ENCODE data around the gene SEC23IP. TPM values are rescaled to one million over a fixed set of nuclear protein-coding genes. Genes with fewer than 3 reads are reported as not detected.
"Not testable (repeated sequence)": the region's sequence is repeated elsewhere in the genome, so short reads cannot be mapped to it uniquely, and the experiment has no call there.

The SEC23IP gene
- polyA plus RNA-seq, 1 donor: 41.9 TPM

DNA sequence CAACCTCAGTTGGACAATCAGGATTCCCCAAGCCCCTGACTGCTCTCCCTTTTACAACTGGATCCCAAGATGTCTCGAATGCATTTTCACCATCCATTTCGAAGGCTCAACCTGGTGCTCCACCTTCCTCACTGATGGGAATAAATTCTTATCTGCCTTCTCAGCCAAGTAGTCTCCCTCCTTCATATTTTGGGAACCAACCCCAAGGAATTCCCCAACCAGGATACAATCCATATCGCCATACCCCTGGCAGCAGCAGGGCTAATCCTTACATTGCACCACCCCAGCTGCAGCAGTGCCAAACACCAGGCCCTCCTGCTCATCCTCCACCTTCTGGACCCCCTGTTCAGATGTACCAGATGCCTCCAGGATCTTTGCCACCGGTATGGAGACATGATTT lies 6.0 kb downstream of the SEC23IP start:
- Histone ChIP-seq H3K27ac (ENCODE audit: low read length) (no peak overlapping the region), H3K9me3 (ENCODE audit: control insufficient read depth, low read depth, low read length) (no peaks in the 10 kb centered on the region), H3K4me3 (ENCODE audit: low read length) (no peak overlapping the region), H3K36me3 (ENCODE audit: control insufficient read depth, insufficient read depth, low read length) (peaks cover 24% of the 10 kb centered on the region), H3K4me1 (ENCODE audit: control insufficient read depth, insufficient read depth, low read length) (peaks cover 19% of the 10 kb centered on the region), H3K27me3 (ENCODE audit: control insufficient read depth, insufficient read depth, low read length) (no peaks in the 10 kb centered on the region)
- WGBS (ENCODE audit: insufficient coverage, low lambda C conversion rate): no CpG with 5 or more reads among the region's 4 CpGs
- no peak for DNase-seq

DNA sequence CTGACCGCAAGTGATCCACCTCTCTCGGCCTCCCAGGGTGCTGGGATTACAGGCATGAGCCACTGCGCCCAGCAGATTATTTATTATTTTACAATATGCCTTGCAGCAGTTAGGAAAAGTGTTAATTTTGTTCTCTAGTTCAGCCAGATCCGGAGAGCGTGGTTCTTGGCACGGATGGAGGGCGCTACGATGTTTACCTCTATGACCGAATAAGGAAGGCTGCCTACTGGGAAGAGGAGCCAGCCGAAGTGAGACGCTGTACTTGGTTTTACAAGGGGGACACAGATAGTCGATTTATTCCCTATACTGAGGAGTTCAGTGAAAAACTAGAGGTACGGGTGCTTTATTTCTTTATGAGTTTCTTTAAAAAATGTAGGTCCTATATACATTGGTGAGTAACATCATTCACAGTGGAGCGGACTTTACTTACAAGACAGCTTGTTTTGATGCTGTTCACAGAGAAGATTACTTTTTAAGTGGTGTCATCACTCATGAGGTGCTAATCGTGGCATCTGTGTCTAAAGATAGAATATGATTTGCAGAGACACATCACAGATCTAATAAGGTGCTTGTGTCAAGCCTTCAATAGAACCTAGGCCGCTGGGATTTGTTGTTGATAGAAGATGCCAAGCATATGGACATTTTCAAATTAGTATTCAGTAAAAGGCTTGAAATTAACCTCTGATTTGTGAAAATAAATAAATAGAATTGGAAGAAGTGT lies 11.6 kb downstream of the SEC23IP start:
- H3K4me1 ChIP-seq (ENCODE audit: control insufficient read depth, insufficient read depth, low read length): no peaks in the 10 kb centered on the region
- no peak overlapping the region for H3K27ac ChIP-seq (ENCODE audit: low read length)
- peaks cover 52% of the 10 kb centered on the region for H3K36me3 ChIP-seq (ENCODE audit: control insufficient read depth, insufficient read depth, low read length)
- no peaks in the 10 kb centered on the region for H3K9me3 ChIP-seq (ENCODE audit: control insufficient read depth, low read depth, low read length)
- no peak for DNase-seq
- H3K4me3 ChIP-seq (ENCODE audit: low read length): no peak overlapping the region
- no peaks in the 10 kb centered on the region for H3K27me3 ChIP-seq (ENCODE audit: control insufficient read depth, insufficient read depth, low read length)
- WGBS (ENCODE audit: insufficient coverage, low lambda C conversion rate): 93% methylated on average over 5 of the region's 16 CpGs

- no CpG with 5 or more reads among the region's 7 CpGs for WGBS (ENCODE audit: insufficient coverage, low lambda C conversion rate)
- H3K27ac ChIP-seq (ENCODE audit: low read length): not testable (repeated sequence)
Observed at GRCh38 chr10:119907695-119908094, 15.2 kb downstream of the SEC23IP start.

GRCh38 chr10:119908166-119908565 lies 15.6 kb downstream of the SEC23IP start:
- no peaks in the 10 kb centered on the region for H3K4me1 ChIP-seq (ENCODE audit: control insufficient read depth, insufficient read depth, low read length)
- no peak for DNase-seq
- H3K9me3 ChIP-seq (ENCODE audit: control insufficient read depth, low read depth, low read length): no peaks in the 10 kb centered on the region
- H3K36me3 ChIP-seq (ENCODE audit: control insufficient read depth, insufficient read depth, low read length): peaks cover 71% of the 10 kb centered on the region
- no peak overlapping the region for H3K27ac ChIP-seq (ENCODE audit: low read length)
- H3K27me3 ChIP-seq (ENCODE audit: control insufficient read depth, insufficient read depth, low read length): no peaks in the 10 kb centered on the region
- H3K4me3 ChIP-seq (ENCODE audit: low read length): no peak overlapping the region

More at GRCh38 chr10:119907695-119908094, 15.2 kb downstream of the SEC23IP start:
- H3K4me1 ChIP-seq (ENCODE audit: control insufficient read depth, insufficient read depth, low read length); H3K9me3 ChIP-seq (ENCODE audit: control insufficient read depth, low read depth, low read length); H3K4me3 ChIP-seq (ENCODE audit: low read length); DNase-seq; H3K27me3 ChIP-seq (ENCODE audit: control insufficient read depth, insufficient read depth, low read length): not testable (repeated sequence)
- H3K36me3 ChIP-seq (ENCODE audit: control insufficient read depth, insufficient read depth, low read length): peaks cover 70% of the 10 kb centered on the region

GRCh38 chr10:119910689-119911088 lies 18.2 kb downstream of the SEC23IP start:
- no peaks in the 10 kb centered on the region for H3K4me1 ChIP-seq (ENCODE audit: control insufficient read depth, insufficient read depth, low read length)
- peaks cover 67% of the 10 kb centered on the region for H3K36me3 ChIP-seq (ENCODE audit: control insufficient read depth, insufficient read depth, low read length)
- no peaks in the 10 kb centered on the region for H3K9me3 ChIP-seq (ENCODE audit: control insufficient read depth, low read depth, low read length)
- no peak for DNase-seq
- H3K27ac ChIP-seq (ENCODE audit: low read length): no peak overlapping the region
- H3K4me3 ChIP-seq (ENCODE audit: low read length): no peak overlapping the region
- H3K27me3 ChIP-seq (ENCODE audit: control insufficient read depth, insufficient read depth, low read length): no peaks in the 10 kb centered on the region
- 100% methylated on average over 1 of the region's 6 CpGs for WGBS (ENCODE audit: insufficient coverage, low lambda C conversion rate)

DNA sequence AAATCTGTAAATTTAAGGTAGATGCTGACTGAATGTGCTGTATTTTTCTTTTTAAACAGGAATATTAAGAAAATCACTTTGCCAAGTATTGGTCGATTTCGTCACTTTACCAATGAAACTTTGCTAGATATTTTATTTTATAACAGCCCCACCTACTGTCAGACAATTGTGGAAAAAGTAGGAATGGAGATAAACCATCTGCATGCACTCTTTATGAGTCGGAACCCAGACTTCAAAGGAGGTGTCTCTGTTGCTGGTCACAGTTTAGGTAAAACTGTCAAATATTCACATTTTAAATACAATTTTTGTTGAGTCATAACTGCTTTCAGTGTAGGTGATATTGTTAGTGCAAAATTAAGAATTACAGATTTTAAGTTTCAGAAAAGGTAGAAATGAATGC lies 25.2 kb downstream of the SEC23IP start:
- peaks cover 64% of the 10 kb centered on the region for H3K36me3 ChIP-seq (ENCODE audit: control insufficient read depth, insufficient read depth, low read length)
- H3K27ac ChIP-seq (ENCODE audit: low read length): no peak overlapping the region
- no peaks in the 10 kb centered on the region for H3K9me3 ChIP-seq (ENCODE audit: control insufficient read depth, low read depth, low read length)
- DNase-seq: no peak
- no peaks in the 10 kb centered on the region for H3K27me3 ChIP-seq (ENCODE audit: control insufficient read depth, insufficient read depth, low read length)
- WGBS (ENCODE audit: insufficient coverage, low lambda C conversion rate): 90% methylated on average over 2 of the region's 3 CpGs
- H3K4me3 ChIP-seq (ENCODE audit: low read length): no peak overlapping the region
- H3K4me1 ChIP-seq (ENCODE audit: control insufficient read depth, insufficient read depth, low read length): no peaks in the 10 kb centered on the region

- WGBS (ENCODE audit: insufficient coverage, low lambda C conversion rate): no CpG with 5 or more reads among the region's 3 CpGs
- no peaks in the 10 kb centered on the region for H3K4me1 ChIP-seq (ENCODE audit: control insufficient read depth, insufficient read depth, low read length)
- no peaks in the 10 kb centered on the region for H3K9me3 ChIP-seq (ENCODE audit: control insufficient read depth, low read depth, low read length)
- no peaks in the 10 kb centered on the region for H3K27me3 ChIP-seq (ENCODE audit: control insufficient read depth, insufficient read depth, low read length)
- H3K27ac ChIP-seq (ENCODE audit: low read length): no peak overlapping the region
- peaks cover 54% of the 10 kb centered on the region for H3K36me3 ChIP-seq (ENCODE audit: control insufficient read depth, insufficient read depth, low read length)
- no peak overlapping the region for H3K4me3 ChIP-seq (ENCODE audit: low read length)
- DNase-seq: no peak
Observed at GRCh38 chr10:119919271-119919670, 26.7 kb downstream of the SEC23IP start.

DNA sequence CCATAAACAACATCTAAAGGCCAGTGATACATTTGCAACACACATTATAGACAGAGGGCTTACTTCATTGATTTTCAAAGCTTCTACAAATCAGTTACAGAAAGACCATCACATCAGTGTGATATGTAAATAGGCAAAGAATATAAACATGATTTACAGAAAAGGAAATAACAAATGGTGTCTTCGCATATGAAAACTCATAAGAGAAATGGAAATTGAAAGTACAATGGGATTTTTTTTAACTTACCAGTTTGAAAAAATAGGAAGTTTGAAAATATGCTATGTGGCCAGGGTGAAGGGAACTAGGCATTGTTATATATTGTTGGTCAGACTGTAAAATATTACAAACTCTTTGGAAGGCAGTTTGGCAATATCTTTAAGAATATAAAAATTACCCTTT lies 27.3 kb downstream of the SEC23IP start:
- H3K27me3 ChIP-seq (ENCODE audit: control insufficient read depth, insufficient read depth, low read length): no peaks in the 10 kb centered on the region
- no peak overlapping the region for H3K4me3 ChIP-seq (ENCODE audit: low read length)
- no peak for DNase-seq
- no peaks in the 10 kb centered on the region for H3K4me1 ChIP-seq (ENCODE audit: control insufficient read depth, insufficient read depth, low read length)
- H3K36me3 ChIP-seq (ENCODE audit: control insufficient read depth, insufficient read depth, low read length): peaks cover 55% of the 10 kb centered on the region
- H3K9me3 ChIP-seq (ENCODE audit: control insufficient read depth, low read depth, low read length): no peaks in the 10 kb centered on the region
- H3K27ac ChIP-seq (ENCODE audit: low read length): no peak overlapping the region
- 91% methylated on average over 1 of the region's 1 CpG for WGBS (ENCODE audit: insufficient coverage, low lambda C conversion rate)

- no peak for DNase-seq
- Histone ChIP-seq H3K4me1 (ENCODE audit: control insufficient read depth, insufficient read depth, low read length) (no peaks in the 10 kb centered on the region), H3K9me3 (ENCODE audit: control insufficient read depth, low read depth, low read length) (no peaks in the 10 kb centered on the region), H3K4me3 (ENCODE audit: low read length) (no peak overlapping the region), H3K27me3 (ENCODE audit: control insufficient read depth, insufficient read depth, low read length) (no peaks in the 10 kb centered on the region), H3K36me3 (ENCODE audit: control insufficient read depth, insufficient read depth, low read length) (peaks cover 59% of the 10 kb centered on the region), H3K27ac (ENCODE audit: low read length) (no peak overlapping the region)
Observed at GRCh38 chr10:119928411-119928810, 35.9 kb downstream of the SEC23IP start.

DNA sequence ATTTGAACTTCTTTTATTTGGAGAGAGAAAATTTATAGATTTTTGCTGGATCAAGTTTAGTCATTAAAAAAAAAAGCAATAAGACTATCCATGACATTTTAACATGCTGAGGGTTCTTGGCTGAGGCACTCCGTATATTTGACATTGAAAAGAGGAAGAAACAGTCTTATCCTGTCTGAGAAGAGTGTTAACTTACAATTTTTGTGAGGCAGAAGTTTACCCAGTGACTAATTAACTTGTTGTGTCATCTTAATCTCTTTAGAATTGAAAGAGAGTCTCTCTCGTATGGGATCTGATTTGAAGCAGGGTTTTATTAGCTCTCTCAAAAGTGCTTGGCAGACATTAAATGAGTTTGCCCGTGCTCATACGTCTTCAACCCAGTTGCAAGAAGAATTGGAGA lies 39.3 kb downstream of the SEC23IP start:
- Histone ChIP-seq H3K4me1 (ENCODE audit: control insufficient read depth, insufficient read depth, low read length) (no peaks in the 10 kb centered on the region), H3K27ac (ENCODE audit: low read length) (no peak overlapping the region), H3K9me3 (ENCODE audit: control insufficient read depth, low read depth, low read length) (no peaks in the 10 kb centered on the region), H3K36me3 (ENCODE audit: control insufficient read depth, insufficient read depth, low read length) (peaks cover 58% of the 10 kb centered on the region), H3K27me3 (ENCODE audit: control insufficient read depth, insufficient read depth, low read length) (no peaks in the 10 kb centered on the region), H3K4me3 (ENCODE audit: low read length) (no peak overlapping the region)
- no CpG with 5 or more reads among the region's 4 CpGs for WGBS (ENCODE audit: insufficient coverage, low lambda C conversion rate)
- DNase-seq: no peak

- Histone ChIP-seq H3K9me3 (ENCODE audit: control insufficient read depth, low read depth, low read length) (no peaks in the 10 kb centered on the region), H3K27ac (ENCODE audit: low read length) (no peak overlapping the region), H3K4me1 (ENCODE audit: control insufficient read depth, insufficient read depth, low read length) (no peaks in the 10 kb centered on the region), H3K36me3 (ENCODE audit: control insufficient read depth, insufficient read depth, low read length) (peaks cover 51% of the 10 kb centered on the region), H3K27me3 (ENCODE audit: control insufficient read depth, insufficient read depth, low read length) (no peaks in the 10 kb centered on the region), H3K4me3 (ENCODE audit: low read length) (no peak overlapping the region)
- 67% methylated on average over 1 of the region's 4 CpGs for WGBS (ENCODE audit: insufficient coverage, low lambda C conversion rate)
- no peak for DNase-seq
Observed at GRCh38 chr10:119932631-119933030, 40.1 kb downstream of the SEC23IP start.

Data from large intestine (tissue), 3 donors.